Measurements from ENCODE around the gene STYXL1.

DNA sequence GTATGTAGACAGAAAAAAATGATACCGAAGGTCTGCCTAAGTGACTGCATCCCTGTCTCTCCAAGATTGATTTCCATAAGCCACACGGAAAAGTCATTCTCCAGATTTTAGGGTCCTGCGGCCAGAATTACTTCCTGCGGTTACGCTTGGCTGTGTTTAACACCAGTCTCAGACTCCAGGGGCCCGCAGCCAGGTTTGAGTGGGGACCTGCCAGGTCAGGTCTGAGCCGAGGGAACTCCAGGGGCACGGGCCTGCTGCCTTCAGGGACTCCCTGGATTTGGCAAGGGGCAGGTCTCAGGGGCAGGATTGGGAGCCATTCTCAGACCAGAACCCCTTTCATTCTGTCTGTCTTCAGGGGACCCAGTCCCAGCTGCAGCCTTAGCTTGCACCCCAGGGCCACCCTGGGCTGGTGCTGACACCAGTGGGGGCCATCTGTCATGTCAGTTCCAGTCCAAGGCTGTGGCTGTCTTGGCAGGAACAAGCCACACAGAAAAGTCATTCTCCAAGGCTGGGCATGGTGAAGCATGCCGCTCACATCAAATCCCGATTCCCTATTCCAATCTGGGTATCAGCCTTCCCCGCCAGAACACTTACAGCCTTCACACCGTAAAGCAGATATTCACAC is 92.4 kb downstream of the STYXL1 start:
- TF ChIP-seq, protein P1, sequence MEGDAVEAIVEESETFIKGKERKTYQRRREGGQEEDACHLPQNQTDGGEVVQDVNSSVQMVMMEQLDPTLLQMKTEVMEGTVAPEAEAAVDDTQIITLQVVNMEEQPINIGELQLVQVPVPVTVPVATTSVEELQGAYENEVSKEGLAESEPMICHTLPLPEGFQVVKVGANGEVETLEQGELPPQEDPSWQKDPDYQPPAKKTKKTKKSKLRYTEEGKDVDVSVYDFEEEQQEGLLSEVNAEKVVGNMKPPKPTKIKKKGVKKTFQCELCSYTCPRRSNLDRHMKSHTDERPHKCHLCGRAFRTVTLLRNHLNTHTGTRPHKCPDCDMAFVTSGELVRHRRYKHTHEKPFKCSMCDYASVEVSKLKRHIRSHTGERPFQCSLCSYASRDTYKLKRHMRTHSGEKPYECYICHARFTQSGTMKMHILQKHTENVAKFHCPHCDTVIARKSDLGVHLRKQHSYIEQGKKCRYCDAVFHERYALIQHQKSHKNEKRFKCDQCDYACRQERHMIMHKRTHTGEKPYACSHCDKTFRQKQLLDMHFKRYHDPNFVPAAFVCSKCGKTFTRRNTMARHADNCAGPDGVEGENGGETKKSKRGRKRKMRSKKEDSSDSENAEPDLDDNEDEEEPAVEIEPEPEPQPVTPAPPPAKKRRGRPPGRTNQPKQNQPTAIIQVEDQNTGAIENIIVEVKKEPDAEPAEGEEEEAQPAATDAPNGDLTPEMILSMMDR (IDR thresholded peaks at IDR 0.05; ENCODE audit: low read depth, low read length, poor library complexity, severe bottlenecking): no peak
- no peak for TF ChIP-seq EZH2phosphoT487 (IDR thresholded peaks at IDR 0.05; ENCODE audit: borderline replicate concordance, low read length)
